ENCODE measurements around the gene KLHL41. TPM values are rescaled to one million over a fixed set of nuclear protein-coding genes. Genes with fewer than 3 reads are reported as not detected.
"Not testable (repeated sequence)": the region's sequence is repeated elsewhere in the genome, so short reads cannot be mapped to it uniquely, and the experiment has no call there.

Gene KLHL41
- total RNA-seq, 1 experiment from 2014 or later, result not detected

DNA sequence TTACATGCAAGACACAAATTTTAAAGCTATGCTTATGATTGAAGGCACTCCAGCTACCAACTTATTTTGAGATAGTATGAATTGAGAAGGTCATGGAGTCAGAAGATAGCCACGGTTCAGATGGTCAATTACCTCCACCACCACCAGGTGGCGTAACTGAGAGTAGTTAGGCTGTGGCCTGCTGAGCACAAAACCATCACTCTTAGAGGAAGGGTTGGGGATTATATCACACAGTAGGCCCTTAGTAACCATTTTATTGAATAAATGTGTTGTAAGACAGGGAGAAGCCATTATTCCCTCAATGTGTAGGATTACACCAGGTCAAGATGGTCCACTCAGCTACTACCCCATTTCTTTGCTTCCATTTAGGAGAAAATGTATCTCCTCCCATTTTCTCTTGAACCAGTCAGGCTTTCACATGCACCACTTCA lies 18.8 kb downstream of the KLHL41 start:
- H3K27me3 ChIP-seq (ENCODE audit: low read length), result no peaks in the 10 kb centered on the region
- H2AFZ ChIP-seq (ENCODE audit: low read length), result no peak overlapping the region
- no peaks in the 10 kb centered on the region for H3K9me2 ChIP-seq (replicated peaks; ENCODE audit: insufficient read depth, low read length)
- no peak overlapping the region for H3K27ac ChIP-seq (ENCODE audit: low read length)
- DNase-seq, result peak; percentile 92
- no peaks in the 10 kb centered on the region for H3K4me1 ChIP-seq (ENCODE audit: low read length)
- H4K20me1 ChIP-seq (ENCODE audit: insufficient read depth, low read depth, low read length), result no peaks in the 10 kb centered on the region
- no peak overlapping the region for H3K4me2 ChIP-seq (ENCODE audit: low read depth, low read length, poor library complexity, severe bottlenecking)
- peaks cover 16% of the 10 kb centered on the region; the same call in 1 of the 2 replicates for H3K36me3 ChIP-seq (ENCODE audit: insufficient read depth, low read length)
- no peaks in the 10 kb centered on the region for H3K79me2 ChIP-seq (ENCODE audit: low read length)
- H3K9me3 ChIP-seq (ENCODE audit: low read length), result no peaks in the 10 kb centered on the region
- no peak overlapping the region for H3K9ac ChIP-seq (ENCODE audit: low read length)
- no peak overlapping the region for H3K4me3 ChIP-seq (ENCODE audit: low read length)

- H3K9me2 ChIP-seq (replicated peaks; ENCODE audit: insufficient read depth, low read length); H2AFZ ChIP-seq (ENCODE audit: low read length); H3K9me3 ChIP-seq (ENCODE audit: low read length); H3K4me1 ChIP-seq (ENCODE audit: low read length); H3K4me3 ChIP-seq (ENCODE audit: low read length); H3K27me3 ChIP-seq (ENCODE audit: low read length); DNase-seq; H3K79me2 ChIP-seq (ENCODE audit: low read length); H3K4me2 ChIP-seq (ENCODE audit: low read depth, low read length, poor library complexity, severe bottlenecking); H3K9ac ChIP-seq (ENCODE audit: low read length); H3K27ac ChIP-seq (ENCODE audit: low read length); H4K20me1 ChIP-seq (ENCODE audit: insufficient read depth, low read depth, low read length): not testable (repeated sequence)
- peaks cover 10% of the 10 kb centered on the region; the same call in 1 of the 2 replicates for H3K36me3 ChIP-seq (ENCODE audit: insufficient read depth, low read length)
These were observed 30.0 kb downstream of the KLHL41 start for GRCh38 chr2:169539460-169539859.

DNA sequence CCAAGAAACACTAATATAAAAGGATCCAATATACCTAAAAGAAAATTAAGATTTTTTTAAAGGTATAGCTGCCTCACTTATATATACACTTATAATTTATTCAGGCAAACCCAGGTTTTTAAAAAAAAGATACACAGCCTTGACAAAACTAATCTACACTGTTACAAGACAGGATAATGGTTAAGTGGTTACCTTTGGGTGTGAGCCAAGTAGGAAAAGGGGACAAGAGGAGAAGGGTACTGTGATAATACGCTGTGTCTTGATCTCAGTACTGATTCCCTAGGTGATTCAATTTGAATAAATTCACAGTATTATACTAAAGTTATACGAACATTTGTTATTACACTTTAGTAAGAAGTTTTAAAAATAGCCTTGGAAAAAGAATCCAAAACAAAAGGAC lies 30.6 kb downstream of the KLHL41 start:
- no peaks in the 10 kb centered on the region for H3K27me3 ChIP-seq (ENCODE audit: low read length)
- H3K27ac ChIP-seq (ENCODE audit: low read length), result no peak overlapping the region
- H3K9ac ChIP-seq (ENCODE audit: low read length), result no peak overlapping the region
- no peak for DNase-seq
- H3K4me1 ChIP-seq (ENCODE audit: low read length), result no peaks in the 10 kb centered on the region
- H3K79me2 ChIP-seq (ENCODE audit: low read length), result no peaks in the 10 kb centered on the region
- H3K9me2 ChIP-seq (replicated peaks; ENCODE audit: insufficient read depth, low read length), result no peaks in the 10 kb centered on the region
- no peaks in the 10 kb centered on the region for H3K9me3 ChIP-seq (ENCODE audit: low read length)
- H3K4me3 ChIP-seq (ENCODE audit: low read length), result no peak overlapping the region
- H3K36me3 ChIP-seq (ENCODE audit: insufficient read depth, low read length), result peaks cover 10% of the 10 kb centered on the region; the same call in 1 of the 2 replicates
- H4K20me1 ChIP-seq (ENCODE audit: insufficient read depth, low read depth, low read length), result no peaks in the 10 kb centered on the region
- no peak overlapping the region for H3K4me2 ChIP-seq (ENCODE audit: low read depth, low read length, poor library complexity, severe bottlenecking)
- H2AFZ ChIP-seq (ENCODE audit: low read length), result no peak overlapping the region

DNA sequence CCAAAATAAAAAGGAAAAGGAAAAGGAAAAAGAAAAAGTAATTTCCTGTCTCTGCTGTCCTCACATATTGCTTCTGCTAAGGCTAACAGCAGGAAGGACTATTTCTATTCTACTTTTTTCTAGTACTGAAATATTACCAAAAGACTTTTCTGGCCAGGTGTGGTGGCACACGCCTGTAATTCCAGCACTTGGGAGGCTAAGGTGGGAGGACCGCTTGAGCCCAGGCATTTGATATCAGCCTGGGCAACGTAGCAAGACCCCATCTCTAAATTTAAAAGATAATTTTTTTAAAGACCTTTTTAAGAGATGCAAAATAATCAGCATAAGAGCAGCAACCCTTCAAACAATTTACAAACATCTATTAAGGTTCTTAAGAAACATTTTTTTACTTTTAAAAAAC lies 32.9 kb downstream of the KLHL41 start:
- H3K9me3 ChIP-seq (ENCODE audit: low read length), result no peaks in the 10 kb centered on the region
- H3K4me3 ChIP-seq (ENCODE audit: low read length), result no peak overlapping the region
- no peaks in the 10 kb centered on the region for H3K27me3 ChIP-seq (ENCODE audit: low read length)
- peaks cover 4% of the 10 kb centered on the region; the same call in 1 of the 2 replicates for H3K36me3 ChIP-seq (ENCODE audit: insufficient read depth, low read length)
- no peaks in the 10 kb centered on the region for H3K4me1 ChIP-seq (ENCODE audit: low read length)
- no peak for DNase-seq
- 0 out of 2 replicates have a peak, but pooled peaks cover 3% of the 10 kb centered on the region for H3K79me2 ChIP-seq (ENCODE audit: low read length)
- H3K9ac ChIP-seq (ENCODE audit: low read length), result no peak overlapping the region
- no peak overlapping the region for H2AFZ ChIP-seq (ENCODE audit: low read length)
- no peak overlapping the region for H3K4me2 ChIP-seq (ENCODE audit: low read depth, low read length, poor library complexity, severe bottlenecking)
- H3K9me2 ChIP-seq (replicated peaks; ENCODE audit: insufficient read depth, low read length), result no peaks in the 10 kb centered on the region
- no peaks in the 10 kb centered on the region for H4K20me1 ChIP-seq (ENCODE audit: insufficient read depth, low read depth, low read length)
- no peak overlapping the region for H3K27ac ChIP-seq (ENCODE audit: low read length)

- no peaks in the 10 kb centered on the region for H3K4me1 ChIP-seq (ENCODE audit: low read length)
- no peak overlapping the region for H2AFZ ChIP-seq (ENCODE audit: low read length)
These were observed 37.3 kb downstream of the KLHL41 start for GRCh38 chr2:169546756-169547155.

DNA sequence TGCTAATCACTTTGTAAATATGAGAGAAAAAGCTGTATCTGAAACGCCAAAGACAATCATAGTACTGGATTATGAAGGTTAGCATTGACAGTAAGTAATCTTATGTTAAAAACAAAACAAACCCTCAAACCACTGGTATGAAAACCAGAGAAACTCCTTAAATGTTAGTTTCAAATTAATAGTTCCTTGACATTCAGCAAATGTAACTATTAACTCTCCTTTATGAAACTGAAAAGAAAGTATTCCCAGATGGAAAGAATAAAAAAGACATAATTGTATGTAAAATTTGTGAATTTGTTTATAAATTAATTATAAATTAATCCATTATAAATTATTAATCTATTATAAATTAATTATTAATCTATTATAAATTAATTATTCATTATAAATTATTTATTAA lies 51.9 kb downstream of the KLHL41 start:
- no peaks in the 10 kb centered on the region for H4K20me1 ChIP-seq (ENCODE audit: insufficient read depth, low read depth, low read length)
- H3K4me3 ChIP-seq (ENCODE audit: low read length), result no peak overlapping the region
- H3K9ac ChIP-seq (ENCODE audit: low read length), result no peak overlapping the region
- no peaks in the 10 kb centered on the region for H3K9me2 ChIP-seq (replicated peaks; ENCODE audit: insufficient read depth, low read length)
- no peaks in the 10 kb centered on the region for H3K27me3 ChIP-seq (ENCODE audit: low read length)
- H3K27ac ChIP-seq (ENCODE audit: low read length), result no peak overlapping the region
- no peak for DNase-seq
- peaks cover 30% of the 10 kb centered on the region for H3K36me3 ChIP-seq (ENCODE audit: insufficient read depth, low read length)
- H3K9me3 ChIP-seq (ENCODE audit: low read length), result peaks cover 4% of the 10 kb centered on the region; the same call in 1 of the 2 replicates
- no peaks in the 10 kb centered on the region for H3K4me1 ChIP-seq (ENCODE audit: low read length)
- H3K79me2 ChIP-seq (ENCODE audit: low read length), result peaks cover 8% of the 10 kb centered on the region
- H3K4me2 ChIP-seq (ENCODE audit: low read depth, low read length, poor library complexity, severe bottlenecking), result no peak overlapping the region
- H2AFZ ChIP-seq (ENCODE audit: low read length), result no peak overlapping the region

More at GRCh38 chr2:169546756-169547155, 37.3 kb downstream of the KLHL41 start:
- no peak for DNase-seq
- H3K9me3 ChIP-seq (ENCODE audit: low read length), result no peaks in the 10 kb centered on the region
- H3K27me3 ChIP-seq (ENCODE audit: low read length), result no peaks in the 10 kb centered on the region
- no peaks in the 10 kb centered on the region for H4K20me1 ChIP-seq (ENCODE audit: insufficient read depth, low read depth, low read length)
- no peak overlapping the region for H3K9ac ChIP-seq (ENCODE audit: low read length)
- no peak overlapping the region for H3K4me2 ChIP-seq (ENCODE audit: low read depth, low read length, poor library complexity, severe bottlenecking)
- H3K9me2 ChIP-seq (replicated peaks; ENCODE audit: insufficient read depth, low read length), result no peaks in the 10 kb centered on the region
- no peak overlapping the region for H3K27ac ChIP-seq (ENCODE audit: low read length)
- H3K4me3 ChIP-seq (ENCODE audit: low read length), result no peak overlapping the region
- H3K79me2 ChIP-seq (ENCODE audit: low read length), result 0 out of 2 replicates have a peak, but pooled peaks cover 3% of the 10 kb centered on the region
- peaks cover 13% of the 10 kb centered on the region for H3K36me3 ChIP-seq (ENCODE audit: insufficient read depth, low read length)

GRCh38 chr2:169562084-169562483 lies 52.6 kb downstream of the KLHL41 start:
- not testable (repeated sequence) for H3K9me3 ChIP-seq (ENCODE audit: low read length); H3K4me3 ChIP-seq (ENCODE audit: low read length); H3K9me2 ChIP-seq (replicated peaks; ENCODE audit: insufficient read depth, low read length); H3K4me1 ChIP-seq (ENCODE audit: low read length); H3K4me2 ChIP-seq (ENCODE audit: low read depth, low read length, poor library complexity, severe bottlenecking); H3K9ac ChIP-seq (ENCODE audit: low read length); H2AFZ ChIP-seq (ENCODE audit: low read length); H3K27me3 ChIP-seq (ENCODE audit: low read length); H3K27ac ChIP-seq (ENCODE audit: low read length); DNase-seq; H4K20me1 ChIP-seq (ENCODE audit: insufficient read depth, low read depth, low read length)
- Histone ChIP-seq H3K36me3 (ENCODE audit: insufficient read depth, low read length) (peaks cover 31% of the 10 kb centered on the region), H3K79me2 (ENCODE audit: low read length) (peaks cover 11% of the 10 kb centered on the region)

DNA sequence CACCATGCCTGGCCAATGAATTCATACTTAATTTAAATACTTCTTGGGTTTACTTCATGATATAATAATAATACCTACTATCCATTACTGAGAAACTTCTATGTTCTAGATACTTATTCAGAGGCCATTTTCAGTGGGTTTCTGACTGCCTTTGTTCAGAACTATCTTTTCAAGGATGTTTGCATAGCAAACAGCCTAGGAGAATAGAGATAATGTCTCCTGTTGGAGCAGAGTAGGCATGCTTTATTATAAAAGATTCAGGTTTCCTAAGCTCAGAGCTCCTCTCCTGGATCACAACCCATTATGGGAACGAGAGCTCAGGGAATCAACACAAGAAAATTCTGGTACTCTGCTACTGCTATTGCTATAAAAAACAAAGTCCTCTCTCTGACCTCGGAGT lies 53.0 kb downstream of the KLHL41 start:
- Histone ChIP-seq H3K27ac (ENCODE audit: low read length) (no peak overlapping the region), H3K4me3 (ENCODE audit: low read length) (no peak overlapping the region), H3K9me3 (ENCODE audit: low read length) (peaks cover 4% of the 10 kb centered on the region; the same call in 1 of the 2 replicates), H2AFZ (ENCODE audit: low read length) (no peak overlapping the region), H3K4me1 (ENCODE audit: low read length) (no peaks in the 10 kb centered on the region), H4K20me1 (ENCODE audit: insufficient read depth, low read depth, low read length) (no peaks in the 10 kb centered on the region), H3K9ac (ENCODE audit: low read length) (no peak overlapping the region), H3K36me3 (ENCODE audit: insufficient read depth, low read length) (peaks cover 33% of the 10 kb centered on the region), H3K79me2 (ENCODE audit: low read length) (peaks cover 12% of the 10 kb centered on the region), H3K9me2 (replicated peaks; ENCODE audit: insufficient read depth, low read length) (no peaks in the 10 kb centered on the region), H3K4me2 (ENCODE audit: low read depth, low read length, poor library complexity, severe bottlenecking) (no peak overlapping the region), H3K27me3 (ENCODE audit: low read length) (no peaks in the 10 kb centered on the region)
- DNase-seq, result no peak

Data from Karpas-422 (cell line).